Left kidney (tissue), 2 donors: ENCODE measurements around the gene TMEM156. TPM values are rescaled to one million over a fixed set of nuclear protein-coding genes. Genes with fewer than 3 reads are reported as not detected.
"Not testable (repeated sequence)": the region's sequence is repeated elsewhere in the genome, so short reads cannot be mapped to it uniquely, and the experiment has no call there.

ENCODE experiments used
- DNase-seq: peaks from one replicate; pipeline ENCODE4 v3.0.0-alpha.2; 2013
- polyA plus RNA-seq: library from polyadenylated mRNA; unstranded; fragments of 120-200 nt; gene quantifications from one replicate; pipeline ENCODE4 v1.2.1, GENCODE V29; 2013; ENCODE audit not compliant: insufficient read length

Gene TMEM156
- polyA plus RNA-seq, 1 donor = 3.0 TPM

GRCh38 chr4:39043861-39044363, 11.7 kb upstream of the TMEM156 start:
- no peak for DNase-seq

GRCh38 chr4:39043058-39043860, 11.1 kb upstream of the TMEM156 start:
- DNase-seq = no peak

GRCh38 chr4:39042366-39042765, 10.2 kb upstream of the TMEM156 start:
- no peak for DNase-seq

GRCh38 chr4:39039108-39039507, 6.9 kb upstream of the TMEM156 start:
- DNase-seq = no peak

GRCh38 chr4:39037941-39038340, 5.7 kb upstream of the TMEM156 start:
- no peak for DNase-seq

GRCh38 chr4:39037491-39037825, 5.2 kb upstream of the TMEM156 start:
- no peak for DNase-seq

GRCh38 chr4:39036172-39036571, 4.0 kb upstream of the TMEM156 start:
- no peak for DNase-seq

- DNase-seq = not testable (repeated sequence)
Measured at GRCh38 chr4:39031590-39032020, 604 bp downstream of the TMEM156 start.

- no peak for DNase-seq
Measured at GRCh38 chr4:39030725-39031124, 1.5 kb downstream of the TMEM156 start.

- no peak for DNase-seq
Measured at GRCh38 chr4:39029752-39030694, 2.2 kb downstream of the TMEM156 start.

GRCh38 chr4:39026096-39026495, 6.1 kb downstream of the TMEM156 start:
- no peak for DNase-seq

GRCh38 chr4:39025552-39026085, 6.6 kb downstream of the TMEM156 start:
- DNase-seq = no peak

GRCh38 chr4:39024311-39024865, 7.8 kb downstream of the TMEM156 start:
- DNase-seq = no peak

- no peak for DNase-seq
Measured at GRCh38 chr4:39023059-39023458, 9.2 kb downstream of the TMEM156 start.

- no peak for DNase-seq
Measured at GRCh38 chr4:39022241-39022640, 10.0 kb downstream of the TMEM156 start.

- no peak for DNase-seq
Measured at GRCh38 chr4:39021631-39022030, 10.6 kb downstream of the TMEM156 start.

- DNase-seq = no peak
Measured at GRCh38 chr4:39020130-39020529, 12.1 kb downstream of the TMEM156 start.

GRCh38 chr4:39014028-39014427, 18.2 kb downstream of the TMEM156 start:
- no peak for DNase-seq

GRCh38 chr4:39004758-39005157, 27.5 kb downstream of the TMEM156 start:
- no peak for DNase-seq

GRCh38 chr4:39002058-39002457, 30.2 kb downstream of the TMEM156 start:
- DNase-seq = not testable (repeated sequence)

GRCh38 chr4:38995660-38996005, 36.6 kb downstream of the TMEM156 start:
- no peak for DNase-seq

- no peak for DNase-seq
Measured at GRCh38 chr4:38994135-38994534, 38.1 kb downstream of the TMEM156 start.
